Ascending aorta (tissue), 2 donors: ENCODE results near the gene FSHR. TPM values are rescaled to one million over a fixed set of nuclear protein-coding genes. Genes with fewer than 3 reads are reported as not detected.

Source experiments
- DNase-seq, 2 donors: peaks; one replicate each; pipeline ENCODE4 v3.0.0-alpha.2; 2019; ENCODE audit warnings: low spot score in 2 of 2
- H3K27ac ChIP-seq, 2 donors: fragments of 200-600 bp; sonication (generic); one replicate each; pipeline ENCODE4 v1.5.1; 2016 to 2017; ENCODE audit warnings: mild to moderate bottlenecking in 1 of 2
- H3K27me3 ChIP-seq: fragments of 200-600 bp; sonication (generic); one replicate; pipeline ENCODE4 v1.5.1; 2017
- H3K36me3 ChIP-seq, 2 donors: fragments of 200-600 bp; sonication (generic); one replicate each; pipeline ENCODE4 v1.5.1; 2016
- H3K4me1 ChIP-seq, 2 donors: fragments of 200-600 bp; sonication (generic); one replicate each; pipeline ENCODE4 v1.5.1; 2016 to 2017; ENCODE audit warnings: mild to moderate bottlenecking in 1 of 2
- H3K4me3 ChIP-seq, 2 donors: fragments of 200-600 bp; sonication (generic); one replicate each; pipeline ENCODE4 v1.5.1; 2016 to 2017; ENCODE audit warnings: mild to moderate bottlenecking in 1 of 2
- H3K9me3 ChIP-seq, 2 donors: fragments of 200-600 bp; sonication (generic); one replicate each; pipeline ENCODE4 v1.5.1; 2016
- intact Hi-C: fragments of 100-400 bp; cut with DNase I; formaldehyde crosslinking; loops from one replicate; pipeline ENCODE4 v1.15.1; 2023
- total RNA-seq: library from RNA; depleted of rRNA; stranded (reverse); fragments of >200 nt; gene quantifications from one replicate; pipeline ENCODE4 v1.1.0, GENCODE V29; 2016
- TF ChIP-seq, protein P1 (sequence below), 3 experiments: fragments of 200-600 bp in 2 of 3; fragments of 450-650 bp in 1 of 3; sonication (generic) in 2 of 3; IDR thresholded peaks; one replicate each; pipeline ENCODE4 v1.5.1; 2016 to 2019; ENCODE audit warnings: antibody characterized with exemption in 3 of 3, mild to moderate bottlenecking in 1 of 3, moderate library complexity in 1 of 3

Gene FSHR
- total RNA-seq, 1 donor from 2014 or later, result not detected

- intact Hi-C loops, result no loop called here
- H3K4me1 ChIP-seq, result no peaks in the 10 kb centered on the region
- H3K9me3 ChIP-seq, result no peaks in the 10 kb centered on the region
- no peak for DNase-seq
- H3K27ac ChIP-seq, result no peak overlapping the region
- H3K4me3 ChIP-seq, result no peak overlapping the region
- no peaks in the 10 kb centered on the region for H3K27me3 ChIP-seq
- TF ChIP-seq, protein P1, sequence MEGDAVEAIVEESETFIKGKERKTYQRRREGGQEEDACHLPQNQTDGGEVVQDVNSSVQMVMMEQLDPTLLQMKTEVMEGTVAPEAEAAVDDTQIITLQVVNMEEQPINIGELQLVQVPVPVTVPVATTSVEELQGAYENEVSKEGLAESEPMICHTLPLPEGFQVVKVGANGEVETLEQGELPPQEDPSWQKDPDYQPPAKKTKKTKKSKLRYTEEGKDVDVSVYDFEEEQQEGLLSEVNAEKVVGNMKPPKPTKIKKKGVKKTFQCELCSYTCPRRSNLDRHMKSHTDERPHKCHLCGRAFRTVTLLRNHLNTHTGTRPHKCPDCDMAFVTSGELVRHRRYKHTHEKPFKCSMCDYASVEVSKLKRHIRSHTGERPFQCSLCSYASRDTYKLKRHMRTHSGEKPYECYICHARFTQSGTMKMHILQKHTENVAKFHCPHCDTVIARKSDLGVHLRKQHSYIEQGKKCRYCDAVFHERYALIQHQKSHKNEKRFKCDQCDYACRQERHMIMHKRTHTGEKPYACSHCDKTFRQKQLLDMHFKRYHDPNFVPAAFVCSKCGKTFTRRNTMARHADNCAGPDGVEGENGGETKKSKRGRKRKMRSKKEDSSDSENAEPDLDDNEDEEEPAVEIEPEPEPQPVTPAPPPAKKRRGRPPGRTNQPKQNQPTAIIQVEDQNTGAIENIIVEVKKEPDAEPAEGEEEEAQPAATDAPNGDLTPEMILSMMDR (IDR thresholded peaks at IDR 0.05), result no peak
- H3K36me3 ChIP-seq, result no peaks in the 10 kb centered on the region
Measured at GRCh38 chr2:49067971-49068370, 86.3 kb downstream of the FSHR start.

GRCh38 chr2:49053156-49053555 lies 101.2 kb downstream of the FSHR start:
- Histone ChIP-seq H3K36me3 (no peaks in the 10 kb centered on the region), H3K9me3 (no peaks in the 10 kb centered on the region), H3K27me3 (no peaks in the 10 kb centered on the region), H3K4me3 (no peak overlapping the region), H3K4me1 (no peaks in the 10 kb centered on the region), H3K27ac (no peak overlapping the region)
- no peak for DNase-seq
- intact Hi-C loops, result no loop called here
- TF ChIP-seq, protein P1 (IDR thresholded peaks at IDR 0.05), result no peak

DNA sequence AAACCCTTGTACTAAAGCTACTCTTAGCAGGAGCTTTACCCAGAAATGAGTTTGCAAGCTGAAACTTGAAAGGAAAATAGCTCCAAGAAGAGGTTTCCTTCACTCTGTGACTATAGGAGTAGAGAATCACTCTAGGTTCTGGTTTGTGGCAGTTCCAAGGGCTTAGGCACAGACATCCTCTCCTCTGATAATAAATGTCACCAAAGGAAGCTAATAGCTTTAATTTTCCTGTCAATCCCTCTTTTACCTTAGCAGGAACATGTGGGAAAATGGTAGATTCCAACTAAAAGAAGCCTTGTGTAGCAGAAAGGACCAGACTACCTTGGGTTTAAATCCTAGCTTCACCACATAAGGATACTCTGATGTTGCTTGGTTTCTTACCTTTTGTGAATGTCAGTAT lies 104.0 kb downstream of the FSHR start:
- H3K4me1 ChIP-seq, result no peaks in the 10 kb centered on the region
- DNase-seq, result no peak
- no peak overlapping the region for H3K4me3 ChIP-seq
- H3K9me3 ChIP-seq, result no peaks in the 10 kb centered on the region
- no peaks in the 10 kb centered on the region for H3K27me3 ChIP-seq
- TF ChIP-seq, protein P1 (IDR thresholded peaks at IDR 0.05), result no peak
- no peak overlapping the region for H3K27ac ChIP-seq
- H3K36me3 ChIP-seq, result no peaks in the 10 kb centered on the region
- intact Hi-C loops, result no loop called here

- Histone ChIP-seq H3K27ac (no peak overlapping the region), H3K36me3 (no peaks in the 10 kb centered on the region), H3K9me3 (no peaks in the 10 kb centered on the region), H3K4me1 (no peaks in the 10 kb centered on the region), H3K27me3 (no peaks in the 10 kb centered on the region), H3K4me3 (no peak overlapping the region)
- no peak for DNase-seq
- intact Hi-C loops, result no loop called here
- TF ChIP-seq, protein P1 (IDR thresholded peaks at IDR 0.05), result no peak
Measured at GRCh38 chr2:49049161-49049560, 105.2 kb downstream of the FSHR start.

- no peak for DNase-seq
- TF ChIP-seq, protein P1 (IDR thresholded peaks at IDR 0.05), result no peak
- no peaks in the 10 kb centered on the region for H3K36me3 ChIP-seq
- intact Hi-C loops, result no loop called here
- no peaks in the 10 kb centered on the region for H3K27me3 ChIP-seq
- H3K27ac ChIP-seq, result no peak overlapping the region
- no peaks in the 10 kb centered on the region for H3K9me3 ChIP-seq
- no peaks in the 10 kb centered on the region for H3K4me1 ChIP-seq
- H3K4me3 ChIP-seq, result no peak overlapping the region
Measured at GRCh38 chr2:49045083-49045482, 109.2 kb downstream of the FSHR start.
